Brain microvascular endothelial cell (primary cell): ENCODE results near the gene CACNA1E.

Experiments
- DNase-seq: peaks from one replicate; pipeline ENCODE4 v3.0.0-alpha.2; 2020
- H3K27ac ChIP-seq: fragments of 250-450 bp; sonication (Bioruptor Pico); 2 replicates; pipeline ENCODE4 v1.5.1; 2020; ENCODE audit warnings: mild to moderate bottlenecking, moderate library complexity
- H3K27me3 ChIP-seq: fragments of 250-450 bp; sonication (Bioruptor Pico); replicated peaks from 2 replicates; pipeline ENCODE4 v1.5.1; 2020; ENCODE audit warnings: mild to moderate bottlenecking
- H3K36me3 ChIP-seq: fragments of 250-450 bp; sonication (Bioruptor Pico); replicated peaks from 2 replicates; pipeline ENCODE4 v1.5.1; 2020; ENCODE audit warnings: mild to moderate bottlenecking
- H3K4me3 ChIP-seq: 2 replicates; pipeline ENCODE4 v1.5.1; 2011; ENCODE audit warnings: low read depth, mild to moderate bottlenecking, control low read depth, low read length, moderate library complexity
- in situ Hi-C: cut with HindIII; loops from 2 replicates; pipeline ENCODE4 v1.10.0; 2017; ENCODE audit warnings: low sequenced_read_pairs, low pct_ligation_motif_present
- TF ChIP-seq, protein P1 (sequence below): IDR thresholded peaks from 2 replicates; pipeline ENCODE4 v1.5.1; 2011; ENCODE audit warnings: low read depth, mild to moderate bottlenecking, moderate library complexity, low read length, control low read depth, inconsistent platforms; ENCODE audit errors: missing control alignments

CACNA1E gene

DNA sequence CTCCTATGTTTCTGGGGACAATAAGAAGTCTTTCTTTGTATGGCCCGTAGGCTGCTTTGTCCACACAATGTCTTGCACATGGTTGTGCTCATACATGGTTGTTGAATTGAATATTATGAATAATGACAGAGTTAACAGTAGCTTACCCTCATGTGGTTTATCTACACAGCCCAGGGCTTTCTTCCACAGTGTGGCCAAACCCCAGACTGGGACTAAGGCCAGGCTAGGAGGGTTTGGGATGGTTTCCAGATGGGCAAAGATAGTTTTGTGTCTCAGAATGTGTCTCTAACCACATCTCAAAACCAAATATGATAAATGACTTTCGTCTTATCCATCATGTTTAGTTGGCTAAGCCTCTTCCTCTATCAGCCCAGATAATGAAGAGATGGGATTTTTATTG lies 65.2 kb downstream of the CACNA1E start:
- Histone ChIP-seq H3K27me3 (no peaks in the 10 kb centered on the region), H3K36me3 (no peaks in the 10 kb centered on the region), H3K27ac (no peak overlapping the region), H3K4me3 (no peak overlapping the region)
- DNase-seq: no peak
- TF ChIP-seq, protein P1, sequence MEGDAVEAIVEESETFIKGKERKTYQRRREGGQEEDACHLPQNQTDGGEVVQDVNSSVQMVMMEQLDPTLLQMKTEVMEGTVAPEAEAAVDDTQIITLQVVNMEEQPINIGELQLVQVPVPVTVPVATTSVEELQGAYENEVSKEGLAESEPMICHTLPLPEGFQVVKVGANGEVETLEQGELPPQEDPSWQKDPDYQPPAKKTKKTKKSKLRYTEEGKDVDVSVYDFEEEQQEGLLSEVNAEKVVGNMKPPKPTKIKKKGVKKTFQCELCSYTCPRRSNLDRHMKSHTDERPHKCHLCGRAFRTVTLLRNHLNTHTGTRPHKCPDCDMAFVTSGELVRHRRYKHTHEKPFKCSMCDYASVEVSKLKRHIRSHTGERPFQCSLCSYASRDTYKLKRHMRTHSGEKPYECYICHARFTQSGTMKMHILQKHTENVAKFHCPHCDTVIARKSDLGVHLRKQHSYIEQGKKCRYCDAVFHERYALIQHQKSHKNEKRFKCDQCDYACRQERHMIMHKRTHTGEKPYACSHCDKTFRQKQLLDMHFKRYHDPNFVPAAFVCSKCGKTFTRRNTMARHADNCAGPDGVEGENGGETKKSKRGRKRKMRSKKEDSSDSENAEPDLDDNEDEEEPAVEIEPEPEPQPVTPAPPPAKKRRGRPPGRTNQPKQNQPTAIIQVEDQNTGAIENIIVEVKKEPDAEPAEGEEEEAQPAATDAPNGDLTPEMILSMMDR: no peak
- in situ Hi-C loops: no loop called here

DNA sequence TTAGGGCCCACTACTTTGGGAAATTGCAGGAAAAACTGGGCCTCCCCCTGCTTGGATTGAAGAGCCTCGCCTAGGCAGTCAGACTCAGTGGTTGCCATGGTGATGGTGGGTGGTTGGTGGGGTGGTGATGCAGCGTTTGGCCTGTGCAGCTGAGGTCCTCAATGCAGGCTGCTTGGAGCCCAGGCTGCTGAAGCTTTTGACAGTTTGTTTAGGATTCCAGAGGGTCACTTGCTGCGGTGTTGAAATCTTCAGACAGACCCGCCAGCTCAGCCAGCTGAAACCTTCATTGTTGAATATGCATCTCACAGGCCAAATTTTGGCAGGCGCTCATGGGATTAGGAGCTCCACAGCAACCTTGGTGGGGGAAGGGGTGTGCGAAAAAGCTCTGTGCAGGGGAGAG lies 67.9 kb downstream of the CACNA1E start:
- no peaks in the 10 kb centered on the region for H3K27me3 ChIP-seq
- no peak for DNase-seq
- in situ Hi-C loops: no loop called here
- TF ChIP-seq, protein P1: no peak
- no peaks in the 10 kb centered on the region for H3K36me3 ChIP-seq
- no peak overlapping the region for H3K27ac ChIP-seq
- no peak overlapping the region for H3K4me3 ChIP-seq

DNA sequence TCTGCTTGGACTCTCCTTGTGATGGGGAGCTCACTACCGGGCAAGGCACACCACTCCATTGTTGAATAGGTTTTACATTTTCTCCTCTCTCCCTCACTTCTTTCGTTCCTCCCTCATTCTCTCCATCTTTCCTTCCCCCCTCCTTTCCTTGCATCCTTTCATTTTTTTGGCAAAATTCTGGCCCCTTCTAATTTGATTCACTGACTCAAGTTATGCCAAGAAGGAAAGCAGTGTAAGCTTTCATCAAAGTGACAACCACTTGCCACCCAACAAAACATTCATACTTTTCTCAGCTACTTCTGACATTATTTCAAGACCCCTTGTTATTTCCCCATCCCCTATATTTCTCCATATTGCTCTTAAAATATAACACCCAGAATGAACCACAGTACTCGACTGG lies 68.4 kb downstream of the CACNA1E start:
- H3K27me3 ChIP-seq: no peaks in the 10 kb centered on the region
- no peak for DNase-seq
- in situ Hi-C loops: no loop called here
- no peak overlapping the region for H3K27ac ChIP-seq
- TF ChIP-seq, protein P1: no peak
- no peak overlapping the region for H3K4me3 ChIP-seq
- no peaks in the 10 kb centered on the region for H3K36me3 ChIP-seq

DNA sequence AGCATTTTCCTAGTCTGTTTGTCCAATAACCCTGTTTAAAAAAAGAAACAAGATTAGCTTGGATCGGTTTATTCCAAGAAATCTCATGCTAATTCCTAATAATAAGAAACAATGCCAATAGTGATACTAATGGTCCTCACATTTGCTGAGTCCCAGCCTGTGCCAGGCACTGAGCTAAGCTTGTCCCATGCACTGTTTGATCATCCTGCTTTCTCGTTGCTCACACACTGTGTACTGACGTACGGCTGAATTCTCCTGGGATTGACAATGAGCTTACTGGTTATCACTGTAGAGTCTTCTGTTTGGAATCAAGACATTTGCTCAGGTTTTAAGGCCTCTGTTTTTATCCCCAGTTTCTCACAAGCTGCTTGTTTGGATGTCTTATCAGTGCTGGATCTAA lies 71.1 kb downstream of the CACNA1E start:
- no peaks in the 10 kb centered on the region for H3K27me3 ChIP-seq
- no peaks in the 10 kb centered on the region for H3K36me3 ChIP-seq
- no peak for DNase-seq
- no peak overlapping the region for H3K4me3 ChIP-seq
- H3K27ac ChIP-seq: no peak overlapping the region
- TF ChIP-seq, protein P1: no peak
- in situ Hi-C loops: no loop called here

DNA sequence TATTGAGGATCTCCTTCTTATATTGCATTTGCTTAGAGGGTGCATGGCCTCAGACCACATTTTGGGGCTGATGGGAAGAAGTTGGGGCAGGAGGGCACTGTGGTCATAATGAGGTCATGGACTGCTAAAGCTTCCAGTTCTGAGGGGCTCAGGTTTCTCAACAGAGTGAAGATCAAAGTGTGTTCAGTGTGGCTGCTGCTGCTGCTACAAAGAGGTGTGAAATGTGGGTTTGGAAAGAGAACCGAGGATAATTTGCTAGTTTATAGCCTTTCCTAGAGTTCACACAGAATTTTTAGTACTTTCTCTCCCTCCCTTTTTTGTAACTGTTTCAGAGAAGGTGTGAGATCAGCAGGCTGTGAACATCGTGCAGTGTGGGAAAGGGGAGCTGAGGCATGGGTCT lies 73.3 kb downstream of the CACNA1E start:
- Histone ChIP-seq H3K27me3 (no peaks in the 10 kb centered on the region), H3K27ac (no peak overlapping the region), H3K36me3 (no peaks in the 10 kb centered on the region), H3K4me3 (no peak overlapping the region)
- in situ Hi-C loops: no loop called here
- DNase-seq: no peak
- TF ChIP-seq, protein P1: no peak

DNA sequence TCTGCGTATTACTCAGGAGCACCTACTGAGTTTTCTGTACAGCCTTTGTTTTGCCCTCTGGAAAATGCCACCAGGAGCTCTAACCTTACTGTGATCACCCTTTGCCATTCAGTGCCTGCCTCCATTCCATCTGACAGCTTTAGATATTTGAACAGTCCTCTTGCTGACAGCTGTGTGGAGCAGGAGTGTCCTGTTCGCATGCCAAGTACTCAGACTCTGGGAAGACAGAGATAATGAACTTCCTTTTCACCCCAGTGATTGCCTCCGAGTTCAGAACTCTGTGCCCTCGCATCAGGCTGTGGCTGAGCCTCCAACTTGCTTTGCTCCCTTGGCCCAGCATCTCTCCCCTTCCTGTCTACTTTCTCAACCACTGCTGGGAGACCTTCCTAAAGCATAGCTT lies 74.0 kb downstream of the CACNA1E start:
- DNase-seq: no peak
- no peaks in the 10 kb centered on the region for H3K36me3 ChIP-seq
- H3K27me3 ChIP-seq: no peaks in the 10 kb centered on the region
- H3K27ac ChIP-seq: no peak overlapping the region
- TF ChIP-seq, protein P1: no peak
- in situ Hi-C loops: no loop called here
- H3K4me3 ChIP-seq: no peak overlapping the region
